Common myeloid progenitor, CD34-positive (primary cell): Measurements from ENCODE around the gene NCOA7.
A peak's percentile ranks its signal among the peaks of the same experiment; 100 is the strongest.

Experiments
- CTCF ChIA-PET: fragments of 350-600 bp; sonication (Branson Sonifier 250); formaldehyde crosslinking; loops from one replicate; lab custom pipeline; 2021; ENCODE audit warnings: antibody characterized with exemption; lab: Charles Lee
- POLR2A ChIA-PET: fragments of 350-600 bp; sonication (Branson Sonifier 250); formaldehyde crosslinking; loops from one replicate; lab custom pipeline; 2021; ENCODE audit warnings: antibody characterized with exemption; lab: Charles Lee
- DNase-seq, 3 donors: peaks; one replicate each; pipeline versions ENCODE4 v3.0.0 to v3.0.0-alpha.2; 2013
- H3K27ac ChIP-seq, 2 experiments: 1 replicate in 1 of 2; 2 replicates in 1 of 2; pipeline ENCODE4 v1.7.0; 2013; ENCODE audit warnings: inconsistent platforms in 2 of 2, low read length in 2 of 2, mild to moderate bottlenecking in 2 of 2, low read depth in 1 of 2, moderate library complexity in 1 of 2; ENCODE audit not compliant: severe bottlenecking in 2 of 2, insufficient read depth in 1 of 2, poor library complexity in 1 of 2
- H3K27me3 ChIP-seq, 5 experiments: replicated peaks in 2 of 5; 1 replicate in 3 of 5; 2 replicates in 2 of 5; pipeline versions ENCODE4 v1.6.1 to v1.7.0; 2013; ENCODE audit warnings: low read length in 4 of 5, mild to moderate bottlenecking in 2 of 5, moderate library complexity in 2 of 5, inconsistent platforms in 1 of 5; ENCODE audit not compliant: insufficient read depth in 5 of 5, control insufficient read depth in 4 of 5
- H3K36me3 ChIP-seq, 4 experiments: 1 replicate in 2 of 4; 2 replicates in 2 of 4; pipeline versions ENCODE4 v1.6.1 to v1.7.0; 2013; ENCODE audit warnings: low read length in 3 of 4, control low read depth in 1 of 4, mild to moderate bottlenecking in 1 of 4; ENCODE audit not compliant: control insufficient read depth in 4 of 4, insufficient read depth in 4 of 4
- H3K4me1 ChIP-seq, 4 experiments: 1 replicate in 3 of 4; 2 replicates in 1 of 4; pipeline versions ENCODE4 v1.6.1 to v1.7.1; 2013; ENCODE audit warnings: low read length in 3 of 4, mild to moderate bottlenecking in 3 of 4, control low read depth in 1 of 4, inconsistent platforms in 1 of 4, moderate library complexity in 1 of 4; ENCODE audit not compliant: control insufficient read depth in 4 of 4, insufficient read depth in 4 of 4; ENCODE audit errors: control extremely low read depth in 1 of 4
- H3K4me3 ChIP-seq, 7 experiments: 1 replicate in 4 of 7; 2 replicates in 3 of 7; pipeline versions ENCODE4 v1.5.1 to v1.7.0; 2013; ENCODE audit warnings: mild to moderate bottlenecking in 7 of 7, low read length in 6 of 7, moderate library complexity in 6 of 7, inconsistent platforms in 2 of 7, low read depth in 2 of 7, control low read depth in 1 of 7; ENCODE audit not compliant: insufficient read depth in 4 of 7, control insufficient read depth in 1 of 7; ENCODE audit errors: extremely low read depth in 1 of 7
- H3K9me3 ChIP-seq, 5 experiments: 1 replicate in 4 of 5; 2 replicates in 1 of 5; pipeline versions ENCODE4 v1.6.1 to v1.7.1; 2013; ENCODE audit warnings: low read length in 4 of 5, mild to moderate bottlenecking in 2 of 5, inconsistent platforms in 1 of 5, low read depth in 1 of 5, moderate library complexity in 1 of 5; ENCODE audit not compliant: control insufficient read depth in 4 of 5, insufficient read depth in 2 of 5; ENCODE audit errors: control extremely low read depth in 1 of 5
- WGBS: methylation state at CpG from one replicate; pipeline ENCODE4 v1.1.5; 2013; ENCODE audit not compliant: insufficient coverage; 5-methylcytosine and 5-hydroxymethylcytosine counted together

NCOA7 gene

GRCh38 chr6:125809570-125810170 is 18.9 kb downstream of the NCOA7 start:
- CTCF ChIA-PET: interaction anchor here (0.6 to 8.0 kb wide), 8 partner anchors 8 to 147 kb away, joined by 3 to 55 read pairs (median 6); partner anchors contain the start of genes HINT3 and NCOA7
- no peak for DNase-seq
- WGBS: 53% methylated on average over 2 of the region's 3 CpGs
- POLR2A ChIA-PET: no interaction called here
- no peaks in the 10 kb centered on the region for H3K27me3 ChIP-seq
- H3K36me3 ChIP-seq: peaks cover 0 to 4% (median 1%) of the 10 kb centered on the region in 4 experiments
- H3K9me3 ChIP-seq: no peaks in the 10 kb centered on the region
- H3K4me3 ChIP-seq: peak overlapping the region in 1 of 7 experiments; percentile 17
- peaks cover 34 to 90% (median 55%) of the 10 kb centered on the region in 4 experiments for H3K4me1 ChIP-seq
- no peak overlapping the region for H3K27ac ChIP-seq

- Histone ChIP-seq H3K9me3 (no peaks in the 10 kb centered on the region), H3K27me3 (no peaks in the 10 kb centered on the region), H3K4me3 (peak overlapping the region in 1 of 7 experiments; percentile 21), H3K27ac (peak overlapping the region in 1 of 2 experiments; percentile 46), H3K4me1 (peaks cover 34 to 90% (median 63%) of the 10 kb centered on the region in 4 experiments), H3K36me3 (peaks cover 0 to 4% (median 2%) of the 10 kb centered on the region in 4 experiments)
- POLR2A ChIA-PET: no interaction called here
- DNase-seq: no peak
- WGBS: 80% methylated on average over 1 of the region's 1 CpG
- CTCF ChIA-PET: interaction anchor here (1.1 to 8.0 kb wide), 9 partner anchors 9 to 146 kb away, joined by 3 to 55 read pairs (median 6); partner anchors contain the start of genes HINT3 and NCOA7
Observed at GRCh38 chr6:125810445-125810844, 19.7 kb downstream of the NCOA7 start.

DNA sequence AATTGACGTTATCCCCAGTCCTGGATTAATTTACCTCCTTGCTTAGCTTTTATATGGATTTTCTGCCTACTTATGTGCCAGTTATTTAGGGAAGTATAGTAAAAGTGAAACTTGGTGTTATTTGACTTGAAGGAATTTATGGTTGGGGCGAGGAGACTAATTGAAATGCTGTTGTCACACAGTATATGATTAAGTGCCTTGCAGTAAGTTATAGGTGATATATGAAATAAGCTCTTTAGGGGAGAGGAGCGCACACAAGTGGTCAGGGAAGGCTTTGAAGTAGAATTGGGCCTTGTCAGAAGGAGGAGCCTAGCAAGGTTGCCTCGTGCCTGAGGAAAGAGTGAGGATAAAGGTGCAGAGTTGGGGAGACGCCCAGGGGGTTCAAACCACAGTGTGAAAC is 20.5 kb downstream of the NCOA7 start:
- Histone ChIP-seq H3K9me3 (no peaks in the 10 kb centered on the region), H3K4me1 (peaks cover 30 to 91% (median 62%) of the 10 kb centered on the region in 4 experiments), H3K4me3 (peak overlapping the region in 4 of 7 experiments; percentile 23 to 43 (median 34)), H3K36me3 (peaks cover 0 to 7% (median 2%) of the 10 kb centered on the region in 4 experiments), H3K27me3 (no peaks in the 10 kb centered on the region), H3K27ac (peak overlapping the region in 1 of 2 experiments; percentile 46)
- CTCF ChIA-PET: interaction anchor here (1.2 to 8.0 kb wide), 9 partner anchors 10 to 145 kb away, joined by 3 to 55 read pairs (median 6); partner anchors contain the start of genes HINT3 and NCOA7
- POLR2A ChIA-PET: no interaction called here
- peak in 2 of 3 donors; percentile 72 to 83 for DNase-seq
- 27% methylated on average over 4 of the region's 5 CpGs for WGBS

GRCh38 chr6:125812394-125813292 is 21.9 kb downstream of the NCOA7 start:
- ChIA-PET POLR2A (interaction anchor here (0.5 kb wide), 1 partner anchor 143 kb away, joined by 3 read pairs; no protein-coding TSS in a partner anchor), CTCF (interaction anchor here (0.6 to 8.0 kb wide), 9 partner anchors 8 to 66 kb away, joined by 3 to 55 read pairs (median 4); partner anchors contain the start of gene NCOA7)
- Histone ChIP-seq H3K9me3 (no peaks in the 10 kb centered on the region), H3K27me3 (no peaks in the 10 kb centered on the region), H3K4me1 (peaks cover 24 to 87% (median 54%) of the 10 kb centered on the region in 4 experiments), H3K36me3 (peaks cover 2 to 17% (median 2%) of the 10 kb centered on the region in 4 experiments), H3K27ac (peak overlapping the region in 1 of 2 experiments; percentile 69), H3K4me3 (peak overlapping the region in 3 of 7 experiments; percentile 3 to 15 (median 12))
- 79% methylated on average over 9 of the region's 10 CpGs for WGBS
- DNase-seq: peak in 2 of 3 donors; percentile 51 to 65

DNA sequence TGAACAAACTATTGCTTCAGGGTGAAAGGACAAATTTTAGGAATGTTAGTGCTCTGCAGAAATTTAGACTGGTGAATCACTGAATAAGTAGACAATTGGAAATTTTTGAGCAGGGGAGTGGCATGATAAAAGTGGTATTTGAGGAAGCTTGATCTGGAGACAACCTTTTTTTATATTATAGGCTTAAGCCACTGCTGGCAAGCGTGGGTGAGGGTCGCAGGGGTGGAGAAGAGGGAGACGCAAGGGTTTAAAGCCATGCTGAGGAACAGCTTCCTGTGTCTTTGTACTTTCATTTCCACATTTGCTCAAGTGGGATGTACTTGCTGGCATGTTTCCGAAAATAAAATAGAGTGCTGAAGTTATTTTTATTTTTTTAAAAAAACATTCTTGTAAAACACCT is 23.7 kb downstream of the NCOA7 start:
- Histone ChIP-seq H3K9me3 (no peaks in the 10 kb centered on the region), H3K27ac (no peak overlapping the region), H3K36me3 (peaks cover 2 to 14% (median 2%) of the 10 kb centered on the region in 4 experiments), H3K4me1 (peaks cover 23 to 89% (median 52%) of the 10 kb centered on the region in 4 experiments), H3K4me3 (peak overlapping the region in 2 of 7 experiments; percentile 34 to 40), H3K27me3 (no peaks in the 10 kb centered on the region)
- POLR2A ChIA-PET: no interaction called here
- DNase-seq: peak in 2 of 3 donors; percentile 41 to 58
- CTCF ChIA-PET: interaction anchor here (0.7 kb wide), 1 partner anchor 23 kb away, joined by 3 read pairs; no protein-coding TSS in a partner anchor
- WGBS: no CpG with 5 or more reads among the region's 4 CpGs

DNA sequence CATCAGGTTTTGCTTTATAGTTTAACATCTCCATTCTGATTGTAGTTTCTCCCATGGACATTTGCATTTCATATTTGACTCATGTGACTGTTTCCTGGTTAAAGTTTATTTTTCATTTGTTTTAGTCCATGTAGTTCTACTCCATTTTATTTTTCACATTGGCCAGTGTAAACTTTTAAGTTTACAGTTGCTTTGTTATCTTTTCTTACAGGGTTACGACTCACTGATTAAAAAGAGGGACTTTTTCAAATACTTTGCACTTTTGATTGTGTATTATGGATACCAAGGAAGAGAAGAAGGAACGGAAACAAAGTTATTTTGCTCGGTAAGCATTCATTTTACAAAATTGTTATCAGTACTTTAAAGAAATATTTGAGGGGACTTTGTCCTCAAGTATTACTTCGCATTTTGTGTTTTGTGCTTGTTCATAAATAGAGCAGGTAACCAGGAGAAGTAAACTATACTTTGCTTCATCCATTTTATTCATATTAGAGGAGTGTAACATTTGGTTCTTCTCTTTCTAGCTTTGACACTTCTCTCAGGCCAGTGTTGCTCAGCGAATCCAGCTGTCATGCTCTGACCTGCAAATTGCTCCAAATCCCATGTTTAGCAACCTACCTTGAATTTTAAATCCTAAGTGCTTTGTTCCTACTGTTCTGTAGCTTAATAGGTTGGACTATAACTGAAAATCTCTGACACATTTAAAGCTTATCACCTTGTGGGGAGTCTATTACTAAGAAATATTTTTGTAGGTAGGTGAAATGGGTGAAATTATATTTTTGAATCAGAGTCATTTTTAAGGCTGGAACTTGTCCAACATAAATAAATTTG is 24.5 kb downstream of the NCOA7 start:
- WGBS: no CpG with 5 or more reads among the region's 5 CpGs
- Histone ChIP-seq H3K4me1 (peaks cover 22 to 89% (median 52%) of the 10 kb centered on the region in 4 experiments), H3K36me3 (peaks cover 2 to 18% (median 4%) of the 10 kb centered on the region in 4 experiments), H3K4me3 (peak overlapping the region in 1 of 7 experiments; percentile 19), H3K27ac (peak overlapping the region in 1 of 2 experiments; percentile 43), H3K27me3 (no peaks in the 10 kb centered on the region), H3K9me3 (no peaks in the 10 kb centered on the region)
- POLR2A ChIA-PET: no interaction called here
- CTCF ChIA-PET: interaction anchor here (0.7 to 1.1 kb wide), 3 partner anchors 23 to 159 kb away, joined by 3 to 5 read pairs (median 3); no protein-coding TSS in a partner anchor
- DNase-seq: no peak
